ENCODE results near the gene TATDN3.

- no peak for TF ChIP-seq CTCF (IDR thresholded peaks at IDR 0.05)
- TF ChIP-seq POLR2A (IDR thresholded peaks at IDR 0.05) = no peak
These were observed 36.7 kb downstream of the TATDN3 start for GRCh38 chr1:212828395-212828794.
